Limb (tissue), 2 donors: ENCODE results near the gene CPEB1.
"Not testable (repeated sequence)": the region's sequence is repeated elsewhere in the genome, so short reads cannot be mapped to it uniquely, and the experiment has no call there.

Experiments used
- DNase-seq, 2 donors: peaks; one replicate each; pipeline ENCODE4 v3.0.0-alpha.2; 2016; ENCODE audit errors: extremely low spot score in 2 of 2

The CPEB1 gene

DNA sequence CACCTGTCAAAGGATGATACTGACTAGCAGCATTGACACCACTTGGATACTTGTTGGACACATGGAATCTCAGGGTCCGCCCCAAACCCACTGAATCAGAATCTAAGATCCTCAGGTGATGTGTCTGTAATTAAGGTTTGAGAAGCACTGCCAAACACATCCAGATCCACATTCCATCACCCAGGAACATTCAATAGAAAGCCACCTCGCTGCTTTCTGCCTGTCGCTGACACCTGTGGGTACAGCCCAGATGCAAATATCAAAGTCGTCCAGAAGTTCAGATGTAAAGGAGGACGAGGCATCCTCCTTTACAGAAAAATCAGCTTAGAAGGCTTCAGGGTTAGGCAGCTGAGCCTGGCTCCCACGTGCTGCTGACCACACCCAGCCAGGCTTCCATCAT is 101.7 kb downstream of the CPEB1 start:
- DNase-seq: no peak

GRCh38 chr15:82545002-82545401 is 102.2 kb downstream of the CPEB1 start:
- no peak for DNase-seq

DNA sequence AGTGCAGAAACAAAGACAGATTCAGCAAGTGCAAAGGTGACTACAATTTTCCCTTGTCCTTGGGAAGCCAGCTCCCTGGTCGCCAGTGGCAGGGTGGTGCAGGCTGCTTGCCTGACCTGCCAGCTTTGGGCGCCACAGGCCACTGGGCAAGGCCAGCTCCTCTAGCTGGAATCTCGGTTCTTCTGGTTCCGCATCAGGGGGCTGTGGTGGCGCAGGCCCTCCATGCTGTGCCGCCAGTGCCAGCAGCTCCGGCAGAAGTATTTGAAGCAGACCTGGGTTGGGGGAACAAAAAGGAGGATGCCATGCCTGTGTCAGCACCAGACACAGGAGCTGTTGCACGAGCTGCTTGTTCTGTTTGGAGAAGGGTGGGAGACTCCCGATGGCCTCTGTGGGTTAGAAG is 102.7 kb downstream of the CPEB1 start:
- no peak for DNase-seq

DNA sequence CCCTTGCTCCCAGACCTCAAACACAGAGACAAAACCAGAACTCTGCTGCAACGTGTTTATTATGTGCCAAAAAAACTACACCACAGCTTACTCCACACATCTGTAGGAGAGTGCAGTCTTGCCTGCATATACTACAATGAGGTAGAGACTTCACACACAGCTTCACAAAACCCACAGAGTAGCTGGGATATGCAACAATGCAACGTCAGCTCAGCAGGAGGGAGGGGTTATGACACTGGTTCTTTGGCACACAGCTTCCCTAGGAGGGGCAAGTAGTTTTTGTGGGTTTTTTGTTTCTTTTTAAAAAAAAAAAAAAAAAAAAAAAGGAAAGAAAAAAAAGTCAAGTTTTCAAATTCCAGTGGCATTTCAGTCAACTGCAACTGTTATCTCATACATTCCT is 104.0 kb downstream of the CPEB1 start:
- DNase-seq: no peak

GRCh38 chr15:82540984-82541431 is 106.2 kb downstream of the CPEB1 start:
- DNase-seq: peak in 1 of 2 donors; percentile 53

DNA sequence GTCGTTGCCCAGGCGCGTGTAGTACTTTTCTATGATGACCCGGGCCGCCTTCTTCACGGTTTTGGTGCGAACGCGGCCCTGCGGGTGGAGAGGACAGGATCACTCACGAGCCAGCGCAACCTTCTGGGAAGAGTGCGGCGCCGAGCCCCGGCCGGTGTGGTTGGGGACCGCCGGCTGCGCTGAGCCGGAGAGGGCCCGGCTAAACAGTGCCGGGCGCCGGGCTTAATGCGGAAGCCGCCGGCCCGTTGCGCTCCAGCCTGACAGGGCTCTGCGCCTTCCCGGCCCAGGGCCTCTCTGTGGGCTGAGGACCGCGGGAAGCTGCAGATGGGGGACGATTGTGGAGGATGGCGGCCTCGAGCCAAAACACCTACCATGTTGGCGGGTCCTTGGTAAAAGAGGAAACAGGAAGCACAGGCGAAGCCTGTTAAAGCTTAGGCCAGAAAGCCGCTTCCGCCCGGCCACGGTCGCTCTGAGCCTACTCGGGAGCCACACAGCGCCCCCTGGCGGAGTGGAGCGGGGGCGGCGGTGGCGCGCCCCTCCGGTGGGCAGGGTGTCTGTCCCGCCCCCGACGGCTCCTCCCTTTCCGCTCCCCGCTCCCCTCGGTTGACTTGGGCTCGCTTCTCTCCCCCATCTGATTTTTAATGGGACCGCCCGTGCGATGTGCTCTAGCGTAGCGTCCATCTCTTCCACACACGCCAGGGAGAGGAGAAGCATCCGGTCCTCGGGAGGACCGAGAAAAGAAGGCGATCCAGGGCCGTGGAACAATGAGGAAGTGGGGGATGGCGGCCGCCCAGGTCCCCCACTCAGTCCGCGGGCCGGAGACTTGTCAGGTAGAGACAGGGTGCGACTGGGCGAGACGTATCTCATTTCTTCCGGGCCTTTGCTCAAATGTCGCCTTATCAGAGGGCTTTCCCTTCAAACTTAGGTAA is 106.8 kb downstream of the CPEB1 start, which contains the start of gene RPS17:
Gene RPS17 (minus strand): TSS at position 403 of the 929 bp plus-strand sequence. CDS start 29 bp downstream, at position 374.
- DNase-seq: peak; percentile 97 to 99

DNA sequence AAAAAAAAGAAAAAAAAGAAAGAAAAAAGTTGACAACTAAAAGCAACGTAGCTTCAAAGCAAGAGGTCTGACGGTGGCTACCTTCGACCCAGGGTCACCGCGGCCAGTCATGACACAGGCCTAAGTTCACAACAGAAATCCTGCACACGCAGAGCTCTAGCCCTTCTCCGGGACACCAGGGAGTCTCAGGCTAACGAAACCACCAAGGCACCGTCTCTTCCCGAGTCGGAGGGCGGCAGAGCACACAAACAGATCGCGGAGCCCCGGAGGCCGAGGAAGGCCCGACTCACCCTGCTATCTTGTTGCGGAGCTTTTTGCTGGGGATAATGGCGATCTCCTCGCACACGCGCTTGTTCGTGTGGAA is 107.5 kb downstream of the CPEB1 start:
- DNase-seq: no peak

DNA sequence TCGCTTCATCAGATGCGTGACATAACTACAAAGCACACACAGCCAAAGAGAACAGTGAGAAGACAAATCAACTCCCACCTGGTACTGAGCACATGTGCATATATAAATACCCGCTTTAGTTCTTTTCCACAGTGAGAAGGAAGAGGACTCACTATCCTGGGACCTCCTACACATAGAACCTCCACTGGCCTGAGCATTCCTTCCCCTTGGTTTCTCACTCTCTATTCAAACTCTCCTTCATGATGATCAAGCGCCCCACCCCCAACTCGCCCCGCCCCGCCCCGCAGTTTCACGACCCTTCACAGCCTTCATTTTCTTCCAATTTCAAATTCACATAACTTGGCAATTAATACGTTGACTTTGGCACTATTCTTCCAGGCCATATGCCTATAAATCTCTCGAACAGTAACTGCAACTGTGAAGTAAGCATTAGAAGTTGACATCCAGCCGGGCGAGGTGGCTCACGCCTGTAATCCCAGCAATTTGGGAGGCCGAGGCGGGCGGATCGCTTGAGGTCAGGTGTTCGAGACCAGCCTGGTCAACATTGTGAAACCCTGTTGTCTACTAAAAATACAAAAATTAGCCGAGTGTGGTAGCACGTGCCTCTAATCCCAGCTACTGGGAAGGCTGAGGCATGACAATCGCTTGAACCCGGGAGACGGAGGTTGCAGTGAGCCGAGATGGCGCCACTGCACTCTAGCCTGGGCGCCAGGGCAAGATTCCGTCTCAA is 108.0 kb downstream of the CPEB1 start:
- DNase-seq: peak in 1 of 2 donors; percentile 37

DNA sequence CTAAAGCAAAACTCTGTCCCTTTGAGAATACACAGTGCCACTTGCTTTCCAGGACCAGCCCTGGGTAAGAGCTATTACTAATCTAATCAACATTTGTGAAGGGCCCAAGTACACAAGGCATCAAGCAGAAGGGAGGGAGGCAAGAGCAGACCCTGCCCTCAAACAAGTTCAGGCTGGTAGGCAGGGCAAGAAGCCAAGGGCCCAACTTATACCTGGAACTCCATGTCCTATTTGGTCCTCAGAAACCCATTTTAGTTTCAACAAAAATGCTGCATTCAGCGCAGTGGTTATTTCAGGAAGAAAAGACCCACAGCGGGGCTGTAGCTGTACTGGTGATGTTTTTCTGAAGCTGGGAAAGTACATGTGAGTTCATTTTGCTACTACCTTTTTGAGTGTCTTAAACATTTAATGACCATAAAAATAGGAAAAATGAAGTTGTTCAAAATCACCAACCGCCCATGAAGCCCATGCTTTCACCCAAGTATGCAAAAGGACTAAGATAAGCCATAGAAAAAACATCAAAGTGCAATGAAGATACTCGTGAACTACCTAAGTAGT is 109.7 kb downstream of the CPEB1 start:
- DNase-seq: no peak

GRCh38 chr15:82536409-82537350 is 110.5 kb downstream of the CPEB1 start:
- no peak for DNase-seq

DNA sequence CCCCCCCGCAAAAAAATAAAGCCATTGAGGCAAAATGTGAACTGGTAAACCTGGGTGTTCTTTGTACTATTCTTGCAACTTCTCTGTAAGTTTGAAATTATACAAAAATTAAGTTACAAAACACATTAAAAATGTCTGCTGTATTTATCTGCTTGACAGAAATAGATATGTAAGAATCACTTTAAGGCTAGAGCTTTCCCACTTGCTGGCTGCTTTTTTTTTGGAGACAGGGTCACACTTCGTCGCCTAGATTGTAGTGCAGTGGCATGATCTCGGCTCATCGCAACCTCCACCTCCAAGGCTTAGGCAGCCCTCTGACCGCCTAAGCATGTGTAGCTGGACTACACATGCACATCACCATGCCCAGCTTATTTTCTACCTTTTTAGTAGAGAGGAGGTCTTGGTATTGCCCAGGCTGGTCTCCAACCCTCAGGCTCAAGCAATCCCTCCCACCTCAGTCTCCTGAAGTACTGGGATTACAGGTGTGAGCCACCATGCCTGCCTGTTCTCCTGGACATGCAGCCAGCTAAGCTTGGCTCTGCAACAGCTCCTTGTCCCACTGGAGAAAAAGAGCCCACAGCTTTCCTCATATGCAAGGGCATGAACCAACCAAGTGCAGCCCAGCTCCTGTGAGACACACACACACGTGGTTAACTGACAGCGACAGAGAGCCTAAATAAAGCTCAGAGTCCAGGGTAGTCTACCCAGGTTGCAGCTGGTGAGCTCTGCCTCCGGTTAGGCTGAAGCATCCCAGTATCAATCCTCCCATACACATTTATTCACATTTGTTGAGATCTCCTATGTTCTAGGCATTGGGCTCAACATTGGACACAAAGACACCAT is 111.4 kb downstream of the CPEB1 start:
- DNase-seq: no peak

GRCh38 chr15:82535151-82535550 is 112.0 kb downstream of the CPEB1 start:
- not testable (repeated sequence) for DNase-seq

GRCh38 chr15:82534457-82534861 is 112.7 kb downstream of the CPEB1 start:
- not testable (repeated sequence) for DNase-seq

- peak in 1 of 2 donors; percentile 27 for DNase-seq
Measured at GRCh38 chr15:82533801-82534200, 113.4 kb downstream of the CPEB1 start.

DNA sequence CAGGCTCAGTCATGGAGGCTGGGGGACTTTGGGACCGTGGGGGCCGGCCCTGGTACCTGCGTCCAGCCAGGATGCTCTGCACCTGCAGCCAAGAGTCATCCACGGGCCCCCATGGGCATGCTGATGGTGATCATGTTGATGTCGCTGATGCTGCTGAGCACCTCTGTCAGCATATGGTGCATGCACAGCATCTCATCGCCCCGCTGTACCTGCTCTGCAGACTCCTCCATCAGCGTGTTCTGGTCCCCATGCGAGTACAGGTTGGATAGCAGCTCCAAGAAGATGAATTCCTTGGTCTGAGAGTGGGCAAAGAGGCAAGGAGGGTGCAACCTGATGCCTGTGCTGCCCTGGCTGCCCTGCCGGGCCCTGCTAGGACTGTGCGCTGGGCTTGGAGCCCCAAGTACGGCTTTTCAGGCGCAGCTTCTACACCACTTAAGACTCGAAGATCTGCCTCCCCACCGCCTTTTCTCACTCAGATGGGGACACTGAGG is 114.1 kb downstream of the CPEB1 start:
- peak in 1 of 2 donors; percentile 29 for DNase-seq

- DNase-seq: no peak
Measured at GRCh38 chr15:82532383-82532990, 114.7 kb downstream of the CPEB1 start.

DNA sequence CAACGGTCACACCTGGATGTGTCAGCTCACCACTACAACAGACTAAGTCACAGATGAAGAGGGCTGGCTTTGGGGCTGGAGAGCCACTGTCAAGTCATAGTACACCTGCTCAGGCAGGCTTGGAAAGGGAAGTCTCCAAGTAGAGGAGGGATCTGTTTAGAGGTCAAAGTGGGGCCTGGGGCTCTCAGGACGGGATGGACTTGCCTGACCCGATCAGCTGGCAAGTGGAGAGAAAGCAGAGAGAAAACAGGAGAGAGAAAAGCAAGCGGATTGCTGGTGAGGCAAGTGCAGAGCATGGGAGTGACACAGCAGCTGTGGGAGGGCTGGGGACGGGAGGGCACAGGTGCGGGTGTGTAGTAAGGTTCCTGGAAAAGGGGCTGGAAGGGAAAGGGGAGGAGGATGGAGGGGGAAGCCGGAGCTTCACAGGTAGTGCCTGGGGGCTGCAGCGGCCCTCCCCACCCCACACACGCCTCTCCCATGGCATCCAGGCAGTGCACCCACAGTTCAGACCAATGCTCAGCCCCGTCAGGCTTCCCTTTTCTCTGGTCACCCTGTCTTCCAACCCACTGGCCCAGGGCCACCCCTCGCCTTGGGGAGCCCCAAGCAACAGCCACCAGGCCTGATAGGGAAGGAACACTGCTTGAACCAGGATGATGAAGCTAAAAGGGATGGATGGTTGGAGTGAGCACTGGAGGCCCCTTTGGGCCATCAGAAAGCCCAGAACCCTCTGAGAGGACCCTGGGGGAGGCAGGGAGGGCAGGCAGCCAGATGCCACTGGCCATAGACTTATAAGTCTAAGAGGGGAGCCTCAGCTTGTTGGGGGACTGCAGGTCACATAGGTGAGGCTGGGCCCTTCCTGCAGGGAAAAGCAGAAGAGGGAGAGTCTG is 115.4 kb downstream of the CPEB1 start:
- peak in 1 of 2 donors; percentile 23 for DNase-seq
